Stimulated activated CD4-positive, alpha-beta T cell treated with anti-CD3 and anti-CD28 coated beads, Interleukin-15, amount 100 ng/mL, for 48 hours (primary cell): ENCODE measurements around the gene TRMT2A.
A peak's percentile ranks its signal among the peaks of the same experiment; 100 is the strongest.
"Not testable (repeated sequence)": the region's sequence is repeated elsewhere in the genome, so short reads cannot be mapped to it uniquely, and the experiment has no call there.

ENCODE experiments used
- DNase-seq, 2 donors: peaks; one replicate each; pipeline ENCODE4 v3.0.0-alpha.2; 2020; ENCODE audit warnings: low read depth in 2 of 2

The TRMT2A gene

DNA sequence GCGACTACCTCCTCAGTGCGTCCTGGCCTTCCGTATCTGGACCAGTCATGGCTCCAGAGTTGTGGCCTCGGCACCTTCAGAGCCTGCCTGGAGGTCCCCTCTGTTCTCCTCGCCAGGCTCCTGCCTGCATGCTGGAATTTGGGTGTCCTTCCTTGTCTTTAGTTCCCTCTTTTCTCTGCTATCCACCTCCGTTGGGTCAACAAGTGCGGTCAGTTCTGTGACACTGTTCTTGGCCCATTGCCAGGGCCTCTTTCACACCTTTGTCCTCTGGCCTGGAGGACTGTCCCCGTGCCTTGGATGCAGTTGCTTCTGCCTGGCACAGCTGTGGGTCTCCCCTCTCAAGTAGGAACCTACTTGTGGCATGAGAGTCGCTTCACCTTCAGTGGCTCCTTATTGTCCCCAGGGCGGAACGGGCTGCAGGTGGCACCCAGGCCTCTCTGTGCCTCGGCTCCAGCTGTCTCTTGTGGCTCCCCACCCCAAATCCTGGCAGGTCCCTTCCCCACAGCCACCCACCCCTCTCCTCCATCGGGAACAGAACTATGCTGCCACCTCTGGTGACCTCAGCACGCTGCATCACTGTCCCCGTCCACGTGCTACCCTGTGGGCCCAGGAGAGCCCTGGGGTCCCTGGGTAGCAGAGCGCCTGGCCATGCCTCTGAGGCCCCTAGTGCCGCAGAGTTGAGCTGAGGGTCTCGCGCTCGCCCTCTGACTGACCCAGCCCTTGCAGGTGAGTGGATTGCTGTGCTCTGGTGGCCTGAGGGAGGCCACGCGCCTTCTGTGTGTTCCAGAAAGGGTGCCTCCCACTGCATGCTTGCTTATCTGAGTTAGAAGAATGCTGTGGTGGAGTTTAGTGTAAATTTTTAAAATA lies 32.2 kb downstream of the TRMT2A start:
- no peak for DNase-seq

GRCh38 chr22:20083891-20084546 lies 33.0 kb downstream of the TRMT2A start:
- DNase-seq, result no peak

- no peak for DNase-seq
Measured at GRCh38 chr22:20083157-20083890, 33.7 kb downstream of the TRMT2A start.

DNA sequence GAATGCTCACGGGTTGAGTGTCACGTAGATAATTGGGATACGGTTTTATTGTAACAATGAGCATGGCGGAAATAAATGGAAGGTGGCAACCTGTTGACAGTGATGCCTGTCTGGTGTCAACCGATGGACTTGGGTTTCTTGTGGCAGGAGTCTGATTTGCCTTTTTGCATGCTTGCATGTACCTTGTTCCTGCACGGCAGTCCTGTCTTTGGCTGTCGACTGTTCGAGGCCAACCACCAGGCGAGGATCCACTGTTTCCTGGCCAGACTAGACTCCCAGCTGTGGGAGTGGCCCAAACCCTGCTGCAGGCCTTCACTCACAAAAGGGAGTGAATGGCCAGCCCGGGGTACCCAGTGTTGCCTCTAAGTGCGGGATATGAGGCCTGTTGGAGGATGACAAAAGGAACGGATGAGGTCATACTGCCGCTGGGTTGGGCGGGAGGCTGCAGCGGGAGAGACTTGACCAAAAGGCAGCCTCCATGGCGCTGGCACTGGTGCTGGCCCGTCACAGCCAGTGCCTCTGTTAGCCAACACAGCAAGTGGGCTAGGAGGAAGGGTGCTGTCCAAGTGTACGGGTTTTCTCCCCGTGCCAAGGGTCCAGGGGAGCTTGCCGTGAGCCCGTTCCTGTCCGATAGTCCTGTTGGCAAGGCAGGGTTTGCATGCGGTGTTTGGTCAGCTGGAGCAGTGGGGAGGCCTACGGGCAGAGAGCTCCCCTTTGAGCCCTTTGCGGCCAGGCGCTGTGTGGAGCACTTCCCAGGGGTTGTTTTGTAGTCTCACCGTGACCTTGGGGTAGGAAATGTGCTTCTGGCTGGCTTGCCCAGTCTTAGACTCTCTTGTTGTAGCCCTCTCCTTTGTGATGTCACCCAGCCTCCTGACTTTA lies 36.0 kb downstream of the TRMT2A start:
- DNase-seq, result no peak

DNA sequence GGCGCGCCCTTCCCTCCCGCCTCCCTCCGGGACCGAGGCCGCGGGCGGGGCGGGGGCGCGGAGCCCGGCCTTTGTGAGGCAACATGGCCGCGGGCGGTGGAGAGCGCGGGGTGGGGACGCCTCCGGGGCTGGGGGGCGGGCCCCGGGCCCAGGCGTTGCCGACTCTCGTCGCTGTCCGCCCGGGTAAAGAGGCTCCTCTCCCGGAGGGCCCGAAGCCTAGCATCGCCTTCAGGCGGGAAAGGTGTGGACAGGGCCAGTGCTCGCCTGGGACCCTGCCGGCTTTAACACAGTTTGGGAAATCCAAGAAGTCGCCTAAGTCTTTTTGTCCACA lies 36.6 kb downstream of the TRMT2A start:
- peak; percentile 37 to 61 for DNase-seq

- peak in 1 of 2 donors; percentile 59 for DNase-seq
Measured at GRCh38 chr22:20079745-20080444, 37.1 kb downstream of the TRMT2A start, which contains the start of gene DGCR8. Gene DGCR8 (plus strand): TSS chr22:20080241. CDS start chr22:20085964, 5,723 bp downstream.

DNA sequence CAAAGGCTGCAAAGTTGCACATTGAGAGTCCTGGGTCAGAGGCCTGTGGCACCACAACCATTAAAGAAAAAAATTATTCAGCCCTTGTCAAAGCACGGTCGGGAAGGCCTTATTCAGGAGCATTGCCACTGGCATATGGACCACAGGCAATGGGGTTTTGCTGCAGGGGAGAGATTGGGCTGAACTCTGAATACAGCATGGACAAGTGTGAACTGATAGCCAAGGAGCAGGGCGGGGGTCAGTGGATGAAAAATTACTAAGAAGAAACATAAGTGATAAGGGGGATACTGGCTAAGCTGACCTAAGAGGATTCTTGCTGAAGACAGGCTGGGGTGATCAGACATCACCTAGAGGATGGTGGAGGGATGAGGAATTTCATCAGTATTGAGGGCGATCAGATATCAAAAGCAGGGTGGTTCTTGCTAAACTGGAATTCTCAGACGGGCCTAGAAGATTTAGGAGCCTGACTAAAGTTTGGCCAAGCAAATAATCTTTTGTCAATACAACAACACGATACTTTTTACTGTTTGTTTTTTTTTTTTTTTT lies 40.3 kb downstream of the TRMT2A start:
- no peak for DNase-seq

- no peak for DNase-seq
Measured at GRCh38 chr22:20071524-20071972, 45.5 kb downstream of the TRMT2A start.

DNA sequence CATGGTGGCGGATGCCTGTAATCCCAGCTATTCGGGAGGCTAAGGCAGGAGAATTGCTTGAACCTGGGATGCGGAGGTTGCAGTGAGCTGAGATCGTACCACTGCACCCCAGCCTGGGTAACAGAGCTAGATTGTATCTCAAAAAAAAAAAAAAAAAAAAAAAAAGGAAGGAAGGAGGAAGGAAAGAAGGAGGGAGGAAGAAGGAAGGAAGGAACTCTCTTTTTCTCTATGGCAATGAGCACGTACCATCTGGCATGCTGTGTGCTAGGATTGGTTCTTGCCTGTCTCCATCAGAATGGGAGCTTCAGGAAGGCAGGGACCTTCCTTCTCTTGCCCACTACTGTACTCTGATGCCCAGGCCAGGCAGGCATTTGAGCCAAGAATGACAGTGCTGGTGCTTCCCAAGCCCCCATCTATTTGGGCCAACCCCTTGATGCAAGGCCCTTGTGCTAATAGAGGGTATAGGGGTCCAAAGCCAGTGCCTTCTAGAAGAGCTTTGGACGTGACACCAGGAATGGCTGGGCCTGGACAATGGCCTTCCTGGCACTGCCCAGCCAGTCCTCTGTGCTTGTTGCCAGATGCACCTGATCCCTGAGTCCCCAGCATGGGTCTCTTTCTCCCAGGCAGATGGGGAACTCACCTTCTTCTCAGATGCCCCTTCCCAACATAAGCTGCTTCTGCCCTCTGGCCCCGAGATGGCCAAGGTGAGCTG lies 47.5 kb downstream of the TRMT2A start:
- no peak for DNase-seq

- DNase-seq, result no peak
Measured at GRCh38 chr22:20068640-20069039, 48.4 kb downstream of the TRMT2A start.

DNA sequence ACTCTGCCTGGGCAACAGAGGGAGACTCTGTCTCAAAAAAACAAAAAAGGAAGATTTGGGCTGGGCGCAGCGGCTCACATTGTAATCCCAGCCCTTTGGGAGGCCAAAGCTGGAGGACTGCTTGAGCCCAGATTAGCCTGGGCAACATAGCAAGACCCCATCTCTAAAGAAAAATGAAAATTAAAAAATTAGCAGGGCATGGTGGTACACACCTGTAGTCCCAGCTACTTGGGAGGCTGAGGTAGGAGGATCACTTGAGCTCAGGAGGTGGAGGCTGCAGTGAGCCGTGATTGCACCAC lies 49.7 kb downstream of the TRMT2A start:
- not testable (repeated sequence) for DNase-seq

- DNase-seq, result no peak
Measured at GRCh38 chr22:20066617-20067383, 50.2 kb downstream of the TRMT2A start.

DNA sequence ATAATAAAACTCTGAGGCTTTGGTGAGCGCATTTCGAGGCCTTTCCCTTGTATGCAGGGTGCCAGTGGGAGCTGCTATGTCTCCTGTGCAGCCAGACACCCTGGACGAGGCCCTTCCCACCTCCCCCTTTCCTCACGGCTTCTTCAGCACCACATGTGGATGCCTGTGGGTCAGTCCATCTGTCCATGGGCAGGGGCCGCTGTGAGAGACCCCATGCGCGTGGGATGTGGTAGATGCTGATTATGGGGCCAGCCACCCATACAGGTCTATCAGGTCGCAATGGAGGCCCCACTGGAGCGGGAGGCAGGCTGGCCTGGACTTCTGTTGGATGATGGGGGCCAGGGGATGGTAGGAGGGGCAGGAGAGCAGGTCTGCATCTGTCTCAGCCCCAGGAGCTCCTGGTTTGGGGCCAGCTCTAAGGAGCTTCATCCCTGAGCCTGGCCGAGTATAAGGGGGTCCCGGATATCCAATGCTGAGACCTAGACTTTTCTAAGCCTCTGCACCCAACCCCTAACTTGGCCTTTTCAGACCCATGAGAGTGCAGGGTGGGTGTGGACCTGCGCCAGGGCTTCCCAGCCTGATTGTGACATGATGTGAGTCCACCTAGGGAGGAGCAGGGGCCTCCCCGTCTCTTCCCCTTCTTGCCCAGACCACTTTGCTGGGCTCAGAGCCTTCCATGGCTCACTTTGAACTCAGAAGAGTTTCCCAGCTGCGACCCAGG lies 51.0 kb downstream of the TRMT2A start:
- DNase-seq, result no peak

DNA sequence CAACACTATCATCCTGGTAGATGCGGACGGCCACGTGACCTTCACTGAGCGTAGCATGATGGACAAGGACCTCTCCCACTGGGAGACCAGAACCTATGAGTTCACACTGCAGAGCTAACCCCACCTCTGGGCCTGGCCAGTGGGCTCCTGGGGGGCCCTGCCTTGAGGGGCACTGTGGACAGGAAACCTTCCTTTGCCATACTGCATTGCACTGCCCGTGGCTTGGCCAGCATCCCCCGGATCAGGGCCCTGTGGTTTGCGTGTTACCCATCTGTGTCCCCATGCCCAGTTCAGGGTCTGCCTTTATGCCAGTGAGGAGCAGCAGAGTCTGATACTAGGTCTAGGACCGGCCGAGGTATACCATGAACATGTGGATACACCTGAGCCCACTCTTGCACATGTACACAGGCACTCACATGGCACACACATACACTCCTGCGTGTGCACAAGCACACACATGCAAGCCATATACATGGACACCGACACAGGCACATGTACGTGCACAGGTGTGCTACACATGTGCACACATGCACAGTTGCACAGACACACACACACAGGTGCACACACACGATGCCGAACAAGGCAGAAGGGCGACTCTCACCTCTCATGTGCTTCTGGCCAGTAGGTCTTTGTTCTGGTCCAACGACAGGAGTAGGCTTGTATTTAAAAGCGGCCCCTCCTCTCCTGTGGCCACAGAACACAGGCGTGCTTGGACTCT lies 52.3 kb downstream of the TRMT2A start:
- DNase-seq, result no peak

- DNase-seq, result no peak
Measured at GRCh38 chr22:20064140-20064480, 52.9 kb downstream of the TRMT2A start.

GRCh38 chr22:20063271-20064139 lies 53.5 kb downstream of the TRMT2A start:
- no peak for DNase-seq

- DNase-seq, result no peak
Measured at GRCh38 chr22:20062766-20063083, 54.3 kb downstream of the TRMT2A start.
